ENCODE measurements around the gene CTH.
"Not testable (repeated sequence)": the region's sequence is repeated elsewhere in the genome, so short reads cannot be mapped to it uniquely, and the experiment has no call there.

The CTH gene

DNA sequence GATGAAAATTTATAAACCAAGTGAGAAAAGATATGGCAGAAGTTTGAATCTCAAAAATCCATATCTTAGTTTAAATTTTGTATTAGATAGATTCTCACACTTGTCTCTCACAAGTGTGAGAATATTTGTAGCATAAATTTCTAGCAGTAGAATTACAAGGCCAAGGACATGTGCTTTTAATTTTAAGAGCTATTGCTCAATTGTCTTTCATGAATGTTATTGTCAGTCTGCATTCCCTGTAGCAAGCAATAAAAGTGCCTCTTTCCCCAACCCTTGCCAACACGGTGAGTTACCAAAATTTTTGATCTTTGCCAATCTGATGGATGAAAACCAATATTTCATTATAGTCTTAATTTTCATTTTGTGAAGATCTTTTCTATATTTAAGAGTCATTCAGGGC, 64.0 kb downstream of the CTH start:
- H3K4me3 ChIP-seq (ENCODE audit: low read depth, low read length): no peak overlapping the region
- H3K27me3 ChIP-seq (ENCODE audit: insufficient read depth, low read length): no peaks in the 10 kb centered on the region
- H3K27ac ChIP-seq (ENCODE audit: low read depth, low read length): no peak overlapping the region
- no peak overlapping the region for H2AFZ ChIP-seq (ENCODE audit: low read length, unreplicated experiment)
- H3K79me2 ChIP-seq (ENCODE audit: control insufficient read depth, insufficient read depth, low read length, unreplicated experiment): no peaks in the 10 kb centered on the region
- H3K4me1 ChIP-seq (ENCODE audit: control insufficient read depth, insufficient read depth, low read length, unreplicated experiment): no peaks in the 10 kb centered on the region
- H3K36me3 ChIP-seq (ENCODE audit: insufficient read depth, low read length): no peaks in the 10 kb centered on the region

DNA sequence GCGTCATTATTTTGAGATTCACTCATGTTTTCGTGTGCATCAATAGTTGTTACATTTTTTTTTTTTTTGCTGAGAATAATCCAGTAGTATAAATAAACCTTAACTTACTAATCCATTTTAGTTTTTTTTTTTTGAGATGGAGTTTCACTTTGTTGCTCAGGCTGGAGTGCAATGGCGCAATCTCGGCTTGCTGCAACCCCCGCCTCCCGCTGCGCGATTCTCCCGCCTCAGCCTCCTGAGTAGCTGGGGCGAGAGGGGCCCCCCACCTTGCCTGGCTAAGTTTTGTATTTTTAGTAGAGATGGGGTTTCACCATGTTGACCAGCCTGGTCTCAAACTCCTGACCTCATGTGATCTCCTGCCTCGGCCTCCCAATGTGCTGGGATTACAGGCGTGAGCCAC, 66.0 kb downstream of the CTH start:
- H3K4me3 ChIP-seq (ENCODE audit: low read depth, low read length): no peak overlapping the region
- H3K27ac ChIP-seq (ENCODE audit: low read depth, low read length): no peak overlapping the region
- no peaks in the 10 kb centered on the region for H3K36me3 ChIP-seq (ENCODE audit: insufficient read depth, low read length)
- no peaks in the 10 kb centered on the region for H3K27me3 ChIP-seq (ENCODE audit: insufficient read depth, low read length)
- no peak overlapping the region for H2AFZ ChIP-seq (ENCODE audit: low read length, unreplicated experiment)
- no peaks in the 10 kb centered on the region for H3K79me2 ChIP-seq (ENCODE audit: control insufficient read depth, insufficient read depth, low read length, unreplicated experiment)
- no peaks in the 10 kb centered on the region for H3K4me1 ChIP-seq (ENCODE audit: control insufficient read depth, insufficient read depth, low read length, unreplicated experiment)

DNA sequence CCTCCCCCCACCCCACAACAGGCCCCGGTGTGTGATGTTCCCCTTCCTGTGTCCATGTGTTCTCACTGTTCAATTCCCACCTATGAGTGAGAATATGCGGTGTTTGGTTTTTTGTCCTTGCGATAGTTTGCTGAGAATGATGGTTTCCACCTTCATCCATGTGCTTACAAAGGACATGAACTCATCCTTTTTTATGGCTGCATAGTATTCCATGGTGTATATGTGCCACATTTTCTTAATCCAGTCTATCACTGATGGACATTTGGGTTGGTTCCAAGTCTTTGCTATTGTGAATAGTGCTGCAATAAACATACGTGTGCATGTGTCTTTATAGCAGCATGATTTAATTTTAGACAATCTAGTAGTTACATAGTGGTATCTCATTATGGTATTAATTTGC, 66.8 kb downstream of the CTH start:
- not testable (repeated sequence) for H3K79me2 ChIP-seq (ENCODE audit: control insufficient read depth, insufficient read depth, low read length, unreplicated experiment); H2AFZ ChIP-seq (ENCODE audit: low read length, unreplicated experiment)

GRCh38 chr1:70483342-70483741, 72.3 kb downstream of the CTH start:
- Histone ChIP-seq H2AFZ (ENCODE audit: low read length, unreplicated experiment) (no peak overlapping the region), H3K27ac (ENCODE audit: low read depth, low read length) (no peak overlapping the region), H3K36me3 (ENCODE audit: insufficient read depth, low read length) (no peaks in the 10 kb centered on the region), H3K4me3 (ENCODE audit: low read depth, low read length) (no peak overlapping the region), H3K27me3 (ENCODE audit: insufficient read depth, low read length) (no peaks in the 10 kb centered on the region), H3K79me2 (ENCODE audit: control insufficient read depth, insufficient read depth, low read length, unreplicated experiment) (no peaks in the 10 kb centered on the region), H3K4me1 (ENCODE audit: control insufficient read depth, insufficient read depth, low read length, unreplicated experiment) (peaks cover 10% of the 10 kb centered on the region)

More for the DNA sequence above, 66.8 kb downstream of the CTH start:
- H3K27me3 ChIP-seq (ENCODE audit: insufficient read depth, low read length); H3K4me3 ChIP-seq (ENCODE audit: low read depth, low read length); H3K4me1 ChIP-seq (ENCODE audit: control insufficient read depth, insufficient read depth, low read length, unreplicated experiment); H3K27ac ChIP-seq (ENCODE audit: low read depth, low read length); H3K36me3 ChIP-seq (ENCODE audit: insufficient read depth, low read length): not testable (repeated sequence)

- Histone ChIP-seq H3K4me3 (ENCODE audit: low read depth, low read length) (no peak overlapping the region), H3K27me3 (ENCODE audit: insufficient read depth, low read length) (no peaks in the 10 kb centered on the region), H3K79me2 (ENCODE audit: control insufficient read depth, insufficient read depth, low read length, unreplicated experiment) (no peaks in the 10 kb centered on the region), H3K4me1 (ENCODE audit: control insufficient read depth, insufficient read depth, low read length, unreplicated experiment) (peaks cover 10% of the 10 kb centered on the region), H2AFZ (ENCODE audit: low read length, unreplicated experiment) (no peak overlapping the region), H3K36me3 (ENCODE audit: insufficient read depth, low read length) (no peaks in the 10 kb centered on the region), H3K27ac (ENCODE audit: low read depth, low read length) (no peak overlapping the region)
Measured at GRCh38 chr1:70485624-70486023, 74.6 kb downstream of the CTH start.

- Histone ChIP-seq H3K4me3 (ENCODE audit: low read depth, low read length) (no peak overlapping the region), H3K27me3 (ENCODE audit: insufficient read depth, low read length) (no peaks in the 10 kb centered on the region), H3K79me2 (ENCODE audit: control insufficient read depth, insufficient read depth, low read length, unreplicated experiment) (no peaks in the 10 kb centered on the region), H2AFZ (ENCODE audit: low read length, unreplicated experiment) (no peak overlapping the region), H3K36me3 (ENCODE audit: insufficient read depth, low read length) (no peaks in the 10 kb centered on the region), H3K4me1 (ENCODE audit: control insufficient read depth, insufficient read depth, low read length, unreplicated experiment) (peaks cover 10% of the 10 kb centered on the region), H3K27ac (ENCODE audit: low read depth, low read length) (no peak overlapping the region)
Measured at GRCh38 chr1:70486676-70487458, 75.8 kb downstream of the CTH start.

- Histone ChIP-seq H2AFZ (ENCODE audit: low read length, unreplicated experiment) (no peak overlapping the region), H3K79me2 (ENCODE audit: control insufficient read depth, insufficient read depth, low read length, unreplicated experiment) (no peaks in the 10 kb centered on the region), H3K27ac (ENCODE audit: low read depth, low read length) (no peak overlapping the region), H3K36me3 (ENCODE audit: insufficient read depth, low read length) (no peaks in the 10 kb centered on the region), H3K4me3 (ENCODE audit: low read depth, low read length) (no peak overlapping the region), H3K4me1 (ENCODE audit: control insufficient read depth, insufficient read depth, low read length, unreplicated experiment) (peaks cover 10% of the 10 kb centered on the region), H3K27me3 (ENCODE audit: insufficient read depth, low read length) (no peaks in the 10 kb centered on the region)
Measured at GRCh38 chr1:70487459-70487815, 76.4 kb downstream of the CTH start.

- H3K27me3 ChIP-seq (ENCODE audit: insufficient read depth, low read length): no peaks in the 10 kb centered on the region
- no peak overlapping the region for H3K4me3 ChIP-seq (ENCODE audit: low read depth, low read length)
- H3K27ac ChIP-seq (ENCODE audit: low read depth, low read length): no peak overlapping the region
- H3K36me3 ChIP-seq (ENCODE audit: insufficient read depth, low read length): no peaks in the 10 kb centered on the region
- peaks cover 10% of the 10 kb centered on the region for H3K4me1 ChIP-seq (ENCODE audit: control insufficient read depth, insufficient read depth, low read length, unreplicated experiment)
- no peaks in the 10 kb centered on the region for H3K79me2 ChIP-seq (ENCODE audit: control insufficient read depth, insufficient read depth, low read length, unreplicated experiment)
- H2AFZ ChIP-seq (ENCODE audit: low read length, unreplicated experiment): no peak overlapping the region
Measured at GRCh38 chr1:70487910-70488665, 77.0 kb downstream of the CTH start.

All from ACC112 (cell line).